T-helper 2 cell treated with Interferon-gamma antibody and Interleukin-4, amounts not matched to agents 5 μg/mL and 100 μg/mL, for 36 hours (primary cell): ENCODE data around the gene NSMF.

Experiments used
- DNase-seq: peaks from one replicate; pipeline ENCODE4 v3.0.0; 2021; ENCODE audit warnings: low spot score
- H3K27ac Mint-ChIP-seq: one replicate; pipeline ENCODE4 v1.8.0; 2021; ENCODE audit warnings: mild to moderate bottlenecking, mixed read lengths
- H3K27me3 Mint-ChIP-seq: one replicate; pipeline ENCODE4 v1.8.0; 2021; ENCODE audit warnings: low read depth, mixed read lengths
- H3K36me3 Mint-ChIP-seq: one replicate; pipeline ENCODE4 v1.8.0; 2021; ENCODE audit warnings: low read depth, mixed read lengths
- H3K4me1 Mint-ChIP-seq: one replicate; pipeline ENCODE4 v1.8.0; 2021; ENCODE audit warnings: low read depth, mixed read lengths
- H3K4me3 Mint-ChIP-seq: one replicate; pipeline ENCODE4 v1.8.0; 2022; ENCODE audit warnings: mild to moderate bottlenecking, moderate library complexity, mixed read lengths
- H3K9me3 Mint-ChIP-seq: one replicate; pipeline ENCODE4 v1.8.0; 2021; ENCODE audit warnings: mixed read lengths

Gene NSMF

GRCh38 chr9:137496601-137497375, 37.7 kb upstream of the NSMF start:
- no peak overlapping the region for H3K4me3 Mint-ChIP-seq
- no peak for DNase-seq
- H3K9me3 Mint-ChIP-seq, result peaks cover 2% of the 10 kb centered on the region
- no peaks in the 10 kb centered on the region for H3K27me3 Mint-ChIP-seq
- peaks cover 8% of the 10 kb centered on the region for H3K4me1 Mint-ChIP-seq
- H3K36me3 Mint-ChIP-seq, result no peaks in the 10 kb centered on the region
- H3K27ac Mint-ChIP-seq, result no peak overlapping the region

- Mint-ChIP-seq H3K4me1 (peaks cover 19% of the 10 kb centered on the region), H3K27me3 (no peaks in the 10 kb centered on the region), H3K27ac (no peak overlapping the region), H3K9me3 (no peaks in the 10 kb centered on the region), H3K4me3 (no peak overlapping the region), H3K36me3 (no peaks in the 10 kb centered on the region)
- DNase-seq, result no peak
Observed at GRCh38 chr9:137494550-137495351, 35.6 kb upstream of the NSMF start.

GRCh38 chr9:137494104-137494544, 35.0 kb upstream of the NSMF start:
- Mint-ChIP-seq H3K4me3 (peak overlapping the region; percentile 57), H3K27ac (peak overlapping the region; percentile 35), H3K9me3 (no peaks in the 10 kb centered on the region), H3K27me3 (no peaks in the 10 kb centered on the region), H3K36me3 (no peaks in the 10 kb centered on the region), H3K4me1 (peaks cover 19% of the 10 kb centered on the region)
- DNase-seq, result no peak

- no peak for DNase-seq
- Mint-ChIP-seq H3K27me3 (no peaks in the 10 kb centered on the region), H3K27ac (no peak overlapping the region), H3K36me3 (no peaks in the 10 kb centered on the region), H3K9me3 (no peaks in the 10 kb centered on the region), H3K4me3 (no peak overlapping the region), H3K4me1 (peaks cover 19% of the 10 kb centered on the region)
Observed at GRCh38 chr9:137493364-137494103, 34.4 kb upstream of the NSMF start.

- Mint-ChIP-seq H3K9me3 (no peaks in the 10 kb centered on the region), H3K4me3 (no peak overlapping the region), H3K4me1 (peaks cover 19% of the 10 kb centered on the region), H3K27ac (no peak overlapping the region), H3K36me3 (no peaks in the 10 kb centered on the region), H3K27me3 (no peaks in the 10 kb centered on the region)
- no peak for DNase-seq
Observed at GRCh38 chr9:137492464-137493363, 33.6 kb upstream of the NSMF start.

- no peak for DNase-seq
- Mint-ChIP-seq H3K27me3 (no peaks in the 10 kb centered on the region), H3K36me3 (no peaks in the 10 kb centered on the region), H3K9me3 (no peaks in the 10 kb centered on the region), H3K27ac (peak overlapping the region; percentile 44), H3K4me3 (no peak overlapping the region), H3K4me1 (peaks cover 19% of the 10 kb centered on the region)
Observed at GRCh38 chr9:137491735-137492432, 32.8 kb upstream of the NSMF start.

GRCh38 chr9:137490532-137491186, 31.5 kb upstream of the NSMF start:
- Mint-ChIP-seq H3K27ac (no peak overlapping the region), H3K27me3 (no peaks in the 10 kb centered on the region), H3K4me3 (no peak overlapping the region), H3K9me3 (no peaks in the 10 kb centered on the region), H3K4me1 (peaks cover 19% of the 10 kb centered on the region), H3K36me3 (no peaks in the 10 kb centered on the region)
- no peak for DNase-seq

- Mint-ChIP-seq H3K36me3 (no peaks in the 10 kb centered on the region), H3K27ac (no peak overlapping the region), H3K4me3 (no peak overlapping the region), H3K4me1 (peaks cover 13% of the 10 kb centered on the region), H3K27me3 (no peaks in the 10 kb centered on the region), H3K9me3 (no peaks in the 10 kb centered on the region)
- DNase-seq, result no peak
Observed at GRCh38 chr9:137488906-137489305, 29.8 kb upstream of the NSMF start.

GRCh38 chr9:137488327-137488653, 29.2 kb upstream of the NSMF start:
- Mint-ChIP-seq H3K36me3 (no peaks in the 10 kb centered on the region), H3K9me3 (no peaks in the 10 kb centered on the region)
- DNase-seq, result no peak

GRCh38 chr9:137487454-137488326, 28.6 kb upstream of the NSMF start:
- Mint-ChIP-seq H3K4me3 (no peak overlapping the region), H3K36me3 (no peaks in the 10 kb centered on the region), H3K9me3 (no peaks in the 10 kb centered on the region), H3K4me1 (peaks cover 13% of the 10 kb centered on the region), H3K27me3 (no peaks in the 10 kb centered on the region), H3K27ac (no peak overlapping the region)
- no peak for DNase-seq

More at GRCh38 chr9:137488327-137488653, 29.2 kb upstream of the NSMF start:
- H3K4me3 Mint-ChIP-seq, result no peak overlapping the region
- peaks cover 13% of the 10 kb centered on the region for H3K4me1 Mint-ChIP-seq
- H3K27me3 Mint-ChIP-seq, result no peaks in the 10 kb centered on the region
- no peak overlapping the region for H3K27ac Mint-ChIP-seq

- H3K27ac Mint-ChIP-seq, result no peak overlapping the region
- no peaks in the 10 kb centered on the region for H3K36me3 Mint-ChIP-seq
Observed at GRCh38 chr9:137486545-137487453, 27.7 kb upstream of the NSMF start.

More at GRCh38 chr9:137486545-137487453, 27.7 kb upstream of the NSMF start:
- H3K27me3 Mint-ChIP-seq, result no peaks in the 10 kb centered on the region
- no peaks in the 10 kb centered on the region for H3K9me3 Mint-ChIP-seq
- peaks cover 16% of the 10 kb centered on the region for H3K4me1 Mint-ChIP-seq
- DNase-seq, result no peak
- H3K4me3 Mint-ChIP-seq, result no peak overlapping the region
